ENCODE data around the gene CDC14A.

Gene CDC14A

GRCh38 chr1:100499194-100499811 lies 147.0 kb downstream of the CDC14A start:
- DNase-seq: no peak

DNA sequence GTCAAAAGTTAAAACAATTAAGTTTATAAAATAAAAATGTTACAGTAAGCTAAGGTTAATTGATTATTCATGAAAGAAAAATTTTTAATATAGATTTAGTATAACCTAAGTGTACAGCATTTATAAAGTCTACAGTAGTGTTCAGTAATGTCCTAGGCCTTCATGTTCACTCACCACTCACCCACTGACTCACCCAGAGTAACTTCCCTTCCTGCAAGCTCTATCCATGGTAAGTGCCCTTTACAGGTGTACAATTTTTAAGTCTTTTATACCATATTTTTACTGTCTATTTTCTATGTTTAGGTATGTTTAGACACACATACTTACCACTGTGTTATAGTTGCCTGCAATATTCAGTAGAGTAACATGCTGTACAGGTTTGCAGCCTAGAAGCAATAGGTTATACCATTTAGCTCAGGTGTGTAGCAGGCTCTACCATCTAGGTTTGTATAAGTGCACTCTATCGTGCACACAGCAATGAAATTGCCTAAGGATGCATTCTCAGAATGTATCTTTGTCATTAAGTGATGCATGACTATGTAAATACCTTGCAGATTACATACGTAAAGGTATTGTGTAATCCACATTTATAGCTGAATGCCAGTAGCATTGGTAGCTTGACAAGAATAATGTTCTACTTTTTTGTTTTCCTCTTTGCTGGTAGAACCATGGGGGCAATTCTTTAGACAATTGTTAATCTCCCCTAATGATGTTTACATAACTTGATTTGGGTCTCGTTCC lies 149.9 kb downstream of the CDC14A start:
- no peak for DNase-seq

GRCh38 chr1:100506217-100506616 lies 153.9 kb downstream of the CDC14A start:
- no peak for DNase-seq

GRCh38 chr1:100510451-100510850 lies 158.1 kb downstream of the CDC14A start:
- no peak for DNase-seq

DNA sequence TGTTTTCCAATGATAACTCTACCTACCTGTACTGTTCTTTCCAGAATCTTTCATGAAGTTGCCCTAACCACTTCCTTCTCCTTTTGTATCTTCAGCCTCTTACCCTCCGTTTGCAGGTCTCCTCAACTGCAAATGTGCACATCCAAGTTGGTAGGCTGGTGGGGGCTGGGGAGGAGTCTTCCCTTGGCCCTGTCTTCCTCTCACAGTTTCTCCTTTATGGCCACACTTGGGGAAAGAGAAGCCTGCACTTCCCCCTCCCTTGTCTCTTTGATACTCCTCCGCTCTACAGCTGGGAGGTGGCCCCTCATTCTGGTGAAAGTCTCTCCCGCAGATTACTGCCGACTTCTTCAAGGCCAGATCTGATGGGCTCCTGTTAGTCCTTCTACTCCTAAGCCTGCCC lies 158.8 kb downstream of the CDC14A start:
- peak; percentile 68 for DNase-seq

DNA sequence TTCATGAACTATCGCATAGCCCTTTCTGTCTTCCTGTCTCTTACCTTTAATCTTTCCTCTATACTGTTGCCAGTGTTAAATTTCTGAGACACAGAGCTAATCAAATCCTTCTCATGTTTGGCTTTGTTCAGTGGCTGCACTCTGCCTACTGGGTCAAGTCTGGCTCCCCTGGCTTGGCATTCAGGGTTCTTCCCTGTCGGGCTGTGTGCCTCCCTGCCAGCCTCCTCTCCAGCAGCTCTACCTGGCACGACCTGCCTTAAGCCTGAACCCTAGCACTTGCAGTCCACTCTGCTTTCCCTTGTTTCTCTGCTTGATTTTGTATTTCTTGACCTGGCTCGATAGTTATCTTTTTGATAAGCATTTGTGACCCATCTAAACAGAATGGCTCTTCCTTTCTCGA lies 159.5 kb downstream of the CDC14A start:
- DNase-seq: no peak

DNA sequence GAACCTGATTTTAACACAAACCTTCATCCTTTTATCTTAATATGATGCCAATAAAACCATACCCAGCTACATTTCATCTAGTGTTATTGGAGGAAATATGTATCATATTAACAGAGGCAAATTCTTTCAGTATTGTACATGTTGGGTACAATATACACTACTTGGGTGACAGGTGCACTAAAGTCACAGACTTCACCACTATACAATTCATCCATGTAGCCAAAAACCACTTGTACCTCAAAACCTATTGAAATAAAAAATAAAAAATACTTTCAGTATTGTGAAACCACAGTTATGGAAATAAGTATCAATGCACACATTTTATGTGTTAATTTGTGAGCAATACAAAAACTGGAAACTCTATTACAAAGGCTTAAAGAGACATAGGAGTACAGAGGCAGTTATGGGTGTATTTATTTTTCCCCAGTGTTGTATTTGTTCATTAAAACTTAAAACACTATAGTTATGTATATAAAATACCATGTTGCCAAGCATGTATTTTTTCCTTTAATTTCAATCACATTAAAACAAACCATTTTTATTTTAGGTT lies 160.6 kb downstream of the CDC14A start:
- DNase-seq: no peak

GRCh38 chr1:100516857-100517256 lies 164.6 kb downstream of the CDC14A start:
- DNase-seq: no peak

DNA sequence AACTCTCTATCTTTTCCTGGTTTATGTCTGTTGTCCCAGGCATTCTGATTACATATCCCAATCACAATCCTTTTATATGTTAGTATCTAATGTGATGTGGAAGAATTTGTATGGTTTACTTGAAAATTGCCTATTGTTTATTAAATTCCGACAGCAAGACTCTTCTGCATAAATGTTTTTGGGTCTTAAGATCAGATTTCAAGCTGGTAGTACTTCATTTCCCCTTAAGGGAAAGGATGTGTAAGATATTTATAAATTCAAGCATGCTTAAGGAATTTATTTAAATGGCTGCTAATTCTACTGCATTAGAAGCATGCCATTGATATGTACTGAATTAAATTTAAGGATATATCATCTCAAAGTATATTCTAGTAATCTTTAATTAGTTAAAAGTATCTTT lies 165.2 kb downstream of the CDC14A start:
- no peak for DNase-seq

DNA sequence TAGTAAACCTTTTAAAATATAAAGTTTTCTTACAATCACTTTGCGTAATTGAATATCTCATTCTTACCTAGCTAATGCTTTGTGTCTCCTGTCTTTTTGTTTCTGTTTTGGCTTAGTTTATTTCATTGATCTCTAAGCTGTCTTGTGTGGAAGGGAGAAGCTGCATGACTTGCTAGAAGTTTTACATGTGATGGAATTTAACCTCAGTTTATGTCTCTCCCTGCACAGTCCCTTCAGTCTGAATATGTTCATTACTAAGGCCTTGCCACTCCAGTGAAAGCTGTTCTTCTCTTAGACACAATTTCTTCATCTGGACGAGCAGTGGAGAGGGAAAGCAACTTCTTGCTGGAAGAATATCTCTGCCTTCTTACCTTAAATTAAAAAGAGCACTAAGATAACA lies 165.7 kb downstream of the CDC14A start:
- DNase-seq: no peak

- no peak for DNase-seq
These were observed 170.8 kb downstream of the CDC14A start for GRCh38 chr1:100523038-100523652.

GRCh38 chr1:100524355-100524754 lies 172.0 kb downstream of the CDC14A start:
- DNase-seq: no peak

DNA sequence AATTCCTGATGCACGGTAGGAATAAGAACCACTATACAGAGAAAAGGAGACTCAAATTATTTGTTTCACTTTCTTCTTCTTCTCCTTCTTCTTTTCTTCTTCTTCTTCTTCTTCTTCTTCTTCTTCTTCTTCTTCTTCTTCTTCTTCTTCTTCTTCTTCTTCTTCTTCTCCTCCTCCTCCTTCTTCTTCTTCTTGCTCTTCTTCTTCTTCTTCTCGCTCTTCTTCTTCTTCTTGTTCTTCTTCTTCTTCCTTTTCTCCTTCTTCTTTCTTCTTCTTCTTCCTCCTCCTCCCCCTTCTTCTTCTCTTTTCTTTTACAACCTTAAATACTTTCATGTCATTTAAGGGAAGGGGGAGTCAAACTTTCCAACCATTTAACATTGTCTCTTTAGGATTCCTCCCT lies 174.6 kb downstream of the CDC14A start:
- no peak for DNase-seq

- no peak for DNase-seq
These were observed 176.6 kb downstream of the CDC14A start for GRCh38 chr1:100528871-100529270.

GRCh38 chr1:100530141-100530540 lies 177.8 kb downstream of the CDC14A start:
- DNase-seq: no peak

- DNase-seq: peak; percentile 54
These were observed 178.7 kb downstream of the CDC14A start for GRCh38 chr1:100530880-100531487.

DNA sequence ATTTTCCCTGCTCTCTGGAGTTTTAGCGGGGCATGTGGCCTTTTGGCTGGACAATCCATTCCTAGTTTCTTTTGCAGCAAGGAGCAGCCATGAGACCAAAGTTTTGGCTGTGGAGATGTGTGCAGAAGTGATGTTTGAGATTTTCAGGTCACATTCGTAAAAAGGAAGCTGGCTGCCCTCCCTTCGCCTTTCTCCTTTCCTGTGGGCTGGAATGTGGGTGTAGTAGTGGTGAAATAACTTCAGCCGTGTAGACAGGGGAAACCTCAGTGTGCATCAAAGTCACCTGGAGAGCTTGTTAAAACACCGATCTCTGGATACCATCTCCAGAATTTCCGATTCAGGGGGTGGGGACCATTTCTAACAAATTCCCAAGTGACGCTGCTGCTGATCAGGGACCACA lies 180.3 kb downstream of the CDC14A start:
- no peak for DNase-seq

- DNase-seq: no peak
These were observed 183.0 kb downstream of the CDC14A start for GRCh38 chr1:100535264-100535663.

DNA sequence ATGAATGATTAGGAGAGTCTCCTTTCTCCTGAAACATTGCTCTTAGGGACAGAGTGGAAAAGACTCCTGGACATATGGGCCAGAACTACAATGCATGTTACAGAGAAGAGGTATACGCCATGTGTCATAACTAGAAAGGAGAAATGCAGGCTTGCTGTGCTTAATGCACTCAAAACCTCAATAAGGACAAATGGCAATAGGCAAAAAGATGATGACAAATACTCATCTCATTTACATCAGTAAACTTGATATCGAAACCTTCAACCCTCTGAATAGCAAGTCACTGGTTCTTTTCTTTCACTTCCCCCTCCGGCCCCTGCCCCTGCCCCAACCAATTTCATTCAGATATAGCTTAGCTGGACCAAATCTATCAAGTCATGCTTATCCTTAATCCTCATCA lies 183.7 kb downstream of the CDC14A start:
- DNase-seq: no peak

DNA sequence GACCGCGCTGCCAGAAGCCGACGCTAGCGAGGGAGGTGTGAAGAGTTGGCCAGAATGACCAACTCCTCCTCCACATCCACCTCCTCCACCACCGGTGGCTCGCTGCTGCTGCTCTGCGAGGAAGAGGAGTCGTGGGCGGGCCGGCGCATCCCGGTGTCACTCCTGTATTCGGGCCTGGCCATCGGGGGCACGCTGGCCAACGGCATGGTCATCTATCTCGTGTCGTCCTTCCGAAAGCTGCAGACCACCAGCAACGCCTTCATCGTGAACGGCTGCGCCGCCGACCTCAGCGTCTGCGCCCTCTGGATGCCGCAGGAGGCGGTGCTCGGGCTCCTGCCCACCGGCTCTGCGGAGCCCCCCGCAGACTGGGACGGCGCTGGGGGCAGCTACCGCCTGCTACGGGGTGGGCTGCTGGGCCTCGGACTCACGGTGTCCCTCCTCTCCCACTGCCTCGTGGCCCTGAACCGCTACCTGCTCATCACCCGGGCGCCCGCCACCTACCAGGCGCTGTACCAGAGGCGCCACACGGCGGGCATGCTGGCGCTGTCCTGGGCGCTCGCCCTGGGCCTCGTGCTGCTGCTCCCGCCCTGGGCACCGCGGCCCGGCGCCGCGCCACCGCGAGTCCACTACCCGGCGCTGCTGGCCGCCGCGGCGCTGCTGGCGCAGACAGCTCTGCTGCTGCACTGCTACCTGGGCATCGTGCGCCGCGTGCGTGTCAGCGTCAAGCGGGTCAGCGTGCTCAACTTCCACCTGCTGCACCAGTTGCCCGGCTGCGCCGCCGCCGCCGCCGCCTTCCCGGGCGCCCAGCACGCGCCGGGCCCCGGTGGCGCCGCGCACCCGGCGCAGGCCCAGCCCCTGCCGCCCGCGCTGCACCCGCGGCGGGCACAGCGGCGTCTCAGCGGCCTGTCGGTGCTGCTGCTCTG lies 186.9 kb downstream of the CDC14A start:
- no peak for DNase-seq

GRCh38 chr1:100539836-100540536 lies 187.7 kb downstream of the CDC14A start:
- DNase-seq: no peak

- DNase-seq: no peak
These were observed 190.0 kb downstream of the CDC14A start for GRCh38 chr1:100542285-100542684.

All from KG1 (cell line).